Peyer's patch (tissue), 4 donors: ENCODE results near the gene LRRC75A.

Experiments
- POLR2A ChIP-seq, 2 donors: fragments of 450-650 bp; IDR thresholded peaks; one replicate each; pipeline ENCODE4 v1.5.1; 2017; ENCODE audit warnings: antibody characterized with exemption in 2 of 2, mild to moderate bottlenecking in 2 of 2, moderate library complexity in 2 of 2
- TF ChIP-seq, protein P1 (sequence below), 6 experiments: fragments of 450-650 bp in 4 of 6; fragments of 200-600 bp in 2 of 6; sonication (generic) in 1 of 6; IDR thresholded peaks; one replicate each; pipeline ENCODE4 v1.5.1; 2017 to 2019; ENCODE audit warnings: antibody characterized with exemption in 6 of 6, mild to moderate bottlenecking in 3 of 6, moderate library complexity in 1 of 6

DNA sequence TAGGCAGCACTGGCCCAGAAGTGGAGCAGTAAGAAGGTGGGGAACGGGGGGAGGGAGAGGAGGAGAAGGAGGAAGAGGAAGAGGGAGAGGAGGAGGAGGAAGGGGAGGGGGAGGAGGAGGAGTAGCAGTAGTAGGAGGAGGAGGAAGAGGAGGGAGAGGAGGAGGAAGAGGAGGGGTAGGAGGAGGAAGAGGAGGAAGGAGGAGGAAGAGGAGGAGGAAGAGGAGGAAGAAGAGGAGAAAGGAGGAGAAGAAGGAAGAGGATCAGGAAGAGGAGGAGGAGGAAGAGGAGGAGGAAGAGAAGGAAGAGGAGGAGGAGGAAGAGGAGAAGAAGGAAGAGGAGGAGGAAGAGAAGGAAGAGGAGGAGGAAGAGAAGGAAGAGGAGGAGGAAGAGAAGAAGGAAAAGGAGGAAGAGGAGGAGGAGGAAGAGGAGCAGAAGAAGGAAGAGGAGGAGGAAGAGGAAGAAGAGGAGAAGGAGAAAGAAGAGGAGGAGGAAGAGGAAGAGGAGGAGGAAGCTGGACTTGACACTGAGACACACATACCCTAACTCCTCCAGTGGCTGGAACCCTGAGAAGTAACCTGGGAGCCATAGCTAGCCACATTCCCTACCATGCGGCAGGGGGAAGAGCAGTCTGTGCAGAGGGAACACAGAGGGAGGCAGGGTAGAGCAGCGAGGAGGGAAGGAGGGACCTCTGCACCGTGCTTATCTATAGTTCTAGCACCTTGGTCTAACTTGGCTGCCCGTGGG lies 35.8 kb downstream of the LRRC75A start:
- TF ChIP-seq, protein P1, sequence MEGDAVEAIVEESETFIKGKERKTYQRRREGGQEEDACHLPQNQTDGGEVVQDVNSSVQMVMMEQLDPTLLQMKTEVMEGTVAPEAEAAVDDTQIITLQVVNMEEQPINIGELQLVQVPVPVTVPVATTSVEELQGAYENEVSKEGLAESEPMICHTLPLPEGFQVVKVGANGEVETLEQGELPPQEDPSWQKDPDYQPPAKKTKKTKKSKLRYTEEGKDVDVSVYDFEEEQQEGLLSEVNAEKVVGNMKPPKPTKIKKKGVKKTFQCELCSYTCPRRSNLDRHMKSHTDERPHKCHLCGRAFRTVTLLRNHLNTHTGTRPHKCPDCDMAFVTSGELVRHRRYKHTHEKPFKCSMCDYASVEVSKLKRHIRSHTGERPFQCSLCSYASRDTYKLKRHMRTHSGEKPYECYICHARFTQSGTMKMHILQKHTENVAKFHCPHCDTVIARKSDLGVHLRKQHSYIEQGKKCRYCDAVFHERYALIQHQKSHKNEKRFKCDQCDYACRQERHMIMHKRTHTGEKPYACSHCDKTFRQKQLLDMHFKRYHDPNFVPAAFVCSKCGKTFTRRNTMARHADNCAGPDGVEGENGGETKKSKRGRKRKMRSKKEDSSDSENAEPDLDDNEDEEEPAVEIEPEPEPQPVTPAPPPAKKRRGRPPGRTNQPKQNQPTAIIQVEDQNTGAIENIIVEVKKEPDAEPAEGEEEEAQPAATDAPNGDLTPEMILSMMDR (IDR thresholded peaks at IDR 0.05), result no peak
- no peak for TF ChIP-seq POLR2A (IDR thresholded peaks at IDR 0.05)
